Pulmonary artery endothelial cell (primary cell): ENCODE data around the gene DDX6. TPM values are rescaled to one million over a fixed set of nuclear protein-coding genes. Genes with fewer than 3 reads are reported as not detected.
"Not testable (repeated sequence)": the region's sequence is repeated elsewhere in the genome, so short reads cannot be mapped to it uniquely, and the experiment has no call there.

ENCODE experiments used
- DNase-seq: peaks from one replicate; pipeline ENCODE4 v3.0.0-alpha.2; 2011; ENCODE audit warnings: low read depth, low spot score
- total RNA-seq: library from RNA; depleted of rRNA; stranded (reverse); fragments of >200 nt; gene quantifications from 2 replicates; pipeline ENCODE4 v1.2.3, GENCODE V29; 2014

DDX6 gene
- total RNA-seq, 1 donor from 2014 or later = 127 TPM

GRCh38 chr11:118742304-118742703 is 48.7 kb downstream of the DDX6 start:
- no peak for DNase-seq

- no peak for DNase-seq
These were observed 50.1 kb downstream of the DDX6 start for GRCh38 chr11:118740892-118741291.

GRCh38 chr11:118735203-118735602 is 55.8 kb downstream of the DDX6 start:
- no peak for DNase-seq

- no peak for DNase-seq
These were observed 56.9 kb downstream of the DDX6 start for GRCh38 chr11:118734031-118734430.

- DNase-seq = not testable (repeated sequence)
These were observed 61.2 kb downstream of the DDX6 start for GRCh38 chr11:118729753-118730152.

- DNase-seq = not testable (repeated sequence)
These were observed 62.9 kb downstream of the DDX6 start for GRCh38 chr11:118728112-118728511.

GRCh38 chr11:118727721-118728066 is 63.3 kb downstream of the DDX6 start:
- DNase-seq = not testable (repeated sequence)

GRCh38 chr11:118727001-118727720 is 63.8 kb downstream of the DDX6 start:
- DNase-seq = not testable (repeated sequence)

GRCh38 chr11:118721478-118722015 is 69.4 kb downstream of the DDX6 start:
- DNase-seq = not testable (repeated sequence)

- DNase-seq = not testable (repeated sequence)
These were observed 70.2 kb downstream of the DDX6 start for GRCh38 chr11:118720740-118721139.

GRCh38 chr11:118720078-118720477 is 70.9 kb downstream of the DDX6 start:
- not testable (repeated sequence) for DNase-seq

- not testable (repeated sequence) for DNase-seq
These were observed 72.4 kb downstream of the DDX6 start for GRCh38 chr11:118718562-118718961.

- not testable (repeated sequence) for DNase-seq
These were observed 73.2 kb downstream of the DDX6 start for GRCh38 chr11:118717733-118718132.

- not testable (repeated sequence) for DNase-seq
These were observed 73.7 kb downstream of the DDX6 start for GRCh38 chr11:118717221-118717620.

- DNase-seq = no peak
These were observed 75.1 kb downstream of the DDX6 start for GRCh38 chr11:118715837-118716260.

GRCh38 chr11:118715245-118715831 is 75.6 kb downstream of the DDX6 start:
- DNase-seq = no peak

- no peak for DNase-seq
These were observed 76.1 kb downstream of the DDX6 start for GRCh38 chr11:118714816-118715215.

GRCh38 chr11:118714416-118714815 is 76.5 kb downstream of the DDX6 start:
- not testable (repeated sequence) for DNase-seq

GRCh38 chr11:118708296-118708695 is 82.7 kb downstream of the DDX6 start:
- DNase-seq = no peak

GRCh38 chr11:118706546-118706825 is 84.5 kb downstream of the DDX6 start:
- DNase-seq = no peak

- no peak for DNase-seq
These were observed 85.0 kb downstream of the DDX6 start for GRCh38 chr11:118705791-118706545.

- DNase-seq = no peak
These were observed 85.7 kb downstream of the DDX6 start for GRCh38 chr11:118705111-118705741.
